Transverse colon (tissue), 4 donors: ENCODE measurements around the gene WDFY3.

ENCODE experiments used
- EP300 ChIP-seq: sonication (generic); formaldehyde crosslinking; IDR thresholded peaks from one replicate; pipeline ENCODE4 v1.6.1; 2017; ENCODE audit warnings: antibody characterized with exemption, low read depth
- POLR2A ChIP-seq: fragments of 450-650 bp; IDR thresholded peaks from one replicate; pipeline ENCODE4 v1.6.1; 2016; ENCODE audit warnings: antibody characterized with exemption, mild to moderate bottlenecking, moderate library complexity
- POLR2AphosphoS5 ChIP-seq, 3 donors: sonication (generic); formaldehyde crosslinking; IDR thresholded peaks; one replicate each; pipeline ENCODE4 v1.6.1; 2016; ENCODE audit warnings: antibody characterized with exemption in 3 of 3
- TF ChIP-seq, protein P1 (sequence below), 5 experiments: fragments of 200-600 bp in 3 of 5; fragments of 450-650 bp in 2 of 5; sonication (generic) in 3 of 5; IDR thresholded peaks; 1 replicate in 2 of 5; 2 replicates in 3 of 5; pipeline ENCODE4 v1.5.1; 2016 to 2017; ENCODE audit warnings: antibody characterized with exemption in 5 of 5, inconsistent platforms in 3 of 5, mild to moderate bottlenecking in 2 of 5, moderate library complexity in 1 of 5

- TF ChIP-seq POLR2AphosphoS5 (IDR thresholded peaks at IDR 0.05) (no peak), EP300 (no peak), POLR2A (no peak)
- TF ChIP-seq, protein P1, sequence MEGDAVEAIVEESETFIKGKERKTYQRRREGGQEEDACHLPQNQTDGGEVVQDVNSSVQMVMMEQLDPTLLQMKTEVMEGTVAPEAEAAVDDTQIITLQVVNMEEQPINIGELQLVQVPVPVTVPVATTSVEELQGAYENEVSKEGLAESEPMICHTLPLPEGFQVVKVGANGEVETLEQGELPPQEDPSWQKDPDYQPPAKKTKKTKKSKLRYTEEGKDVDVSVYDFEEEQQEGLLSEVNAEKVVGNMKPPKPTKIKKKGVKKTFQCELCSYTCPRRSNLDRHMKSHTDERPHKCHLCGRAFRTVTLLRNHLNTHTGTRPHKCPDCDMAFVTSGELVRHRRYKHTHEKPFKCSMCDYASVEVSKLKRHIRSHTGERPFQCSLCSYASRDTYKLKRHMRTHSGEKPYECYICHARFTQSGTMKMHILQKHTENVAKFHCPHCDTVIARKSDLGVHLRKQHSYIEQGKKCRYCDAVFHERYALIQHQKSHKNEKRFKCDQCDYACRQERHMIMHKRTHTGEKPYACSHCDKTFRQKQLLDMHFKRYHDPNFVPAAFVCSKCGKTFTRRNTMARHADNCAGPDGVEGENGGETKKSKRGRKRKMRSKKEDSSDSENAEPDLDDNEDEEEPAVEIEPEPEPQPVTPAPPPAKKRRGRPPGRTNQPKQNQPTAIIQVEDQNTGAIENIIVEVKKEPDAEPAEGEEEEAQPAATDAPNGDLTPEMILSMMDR (IDR thresholded peaks at IDR 0.05): no peak
Observed at GRCh38 chr4:84634961-84635360, 331.5 kb downstream of the WDFY3 start.
